Ammon's horn (tissue), 1 donor: Measurements from ENCODE around the gene ZNF445.
"Not testable (repeated sequence)": the region's sequence is repeated elsewhere in the genome, so short reads cannot be mapped to it uniquely, and the experiment has no call there.

Experiments used
- DNase-seq: peaks from one replicate; pipeline ENCODE4 v3.0.0-alpha.2; 2016; ENCODE audit warnings: low spot score

Gene ZNF445

DNA sequence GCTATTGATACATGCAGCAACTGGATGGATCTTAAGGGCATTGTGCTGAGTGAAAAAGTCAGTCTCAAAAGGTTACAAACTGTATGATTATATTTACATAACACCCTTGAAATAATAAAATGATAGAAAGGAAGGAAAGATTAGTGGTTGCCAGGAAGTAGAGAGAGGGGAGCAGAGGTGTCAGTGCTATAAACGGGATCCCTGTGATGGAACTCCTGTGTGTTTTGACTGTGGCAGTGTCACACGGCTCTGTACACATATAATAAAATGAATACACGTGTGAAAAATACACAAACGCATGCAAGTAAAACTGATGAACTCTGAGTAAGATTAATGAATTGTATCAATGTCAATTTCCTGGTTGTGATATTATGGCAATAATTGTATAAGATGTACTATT is 78.6 kb downstream of the ZNF445 start:
- no peak for DNase-seq

DNA sequence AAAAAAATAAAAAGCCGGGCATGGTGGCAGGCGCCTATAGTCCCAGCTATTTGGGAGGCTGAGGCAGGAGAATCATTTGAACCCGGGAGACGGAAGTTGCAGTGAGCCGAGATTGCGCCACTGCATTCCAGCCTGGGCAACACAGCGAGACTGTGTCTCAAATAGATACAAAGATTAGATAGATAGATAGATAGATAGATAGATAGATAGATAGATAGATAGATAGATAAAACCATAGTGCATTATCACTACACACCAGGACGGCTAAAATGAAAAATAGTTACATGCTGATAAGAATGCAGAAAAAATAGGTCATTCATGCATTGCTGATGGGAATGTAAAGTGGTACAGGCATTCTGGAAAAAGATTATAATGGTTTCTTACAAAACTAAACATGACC is 79.2 kb downstream of the ZNF445 start:
- not testable (repeated sequence) for DNase-seq

DNA sequence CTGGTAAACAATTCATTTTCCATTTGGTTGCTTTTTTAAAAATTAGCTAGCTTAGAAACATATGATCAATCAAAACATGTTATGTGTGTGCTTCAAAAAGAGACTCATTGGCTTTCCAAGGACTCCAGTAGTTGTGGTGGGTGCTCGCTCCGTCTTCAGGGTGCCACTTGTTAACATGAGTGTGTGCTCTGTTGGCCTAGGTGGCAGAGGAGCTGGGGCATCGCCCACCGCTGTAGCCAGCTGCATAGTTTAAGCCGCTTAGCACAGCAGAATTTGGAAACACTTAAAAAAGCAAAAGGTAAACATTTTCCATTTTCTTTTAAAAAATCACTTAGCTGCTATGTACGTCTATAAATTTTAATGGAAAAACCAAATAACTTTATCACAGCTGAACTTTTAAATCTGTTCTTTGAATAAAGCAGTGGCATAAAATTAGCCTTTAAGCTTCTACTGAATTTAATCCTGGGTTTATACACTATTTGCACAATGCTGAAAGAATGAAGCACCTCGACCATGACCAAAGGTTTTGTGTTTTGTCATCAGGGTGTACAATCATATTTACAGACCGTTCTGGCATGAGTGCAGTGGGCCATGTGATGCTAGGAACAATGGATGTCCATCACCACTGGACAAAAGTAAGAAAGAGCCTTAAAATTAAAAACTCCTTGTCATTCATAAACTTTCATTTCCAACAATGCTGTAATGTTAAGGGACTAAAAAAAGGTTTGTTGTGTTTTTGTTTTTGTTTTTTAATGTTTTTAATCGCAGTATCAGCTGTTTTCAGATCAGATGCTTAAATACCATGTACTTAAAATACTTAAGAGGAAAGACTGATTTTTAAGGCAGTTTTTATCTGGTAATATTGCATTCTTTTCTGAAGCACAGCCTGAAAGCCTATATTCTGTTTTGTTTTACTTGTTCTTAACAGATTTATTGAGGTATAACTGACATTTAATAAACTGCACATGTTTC is 81.0 kb downstream of the ZNF445 start:
- no peak for DNase-seq

DNA sequence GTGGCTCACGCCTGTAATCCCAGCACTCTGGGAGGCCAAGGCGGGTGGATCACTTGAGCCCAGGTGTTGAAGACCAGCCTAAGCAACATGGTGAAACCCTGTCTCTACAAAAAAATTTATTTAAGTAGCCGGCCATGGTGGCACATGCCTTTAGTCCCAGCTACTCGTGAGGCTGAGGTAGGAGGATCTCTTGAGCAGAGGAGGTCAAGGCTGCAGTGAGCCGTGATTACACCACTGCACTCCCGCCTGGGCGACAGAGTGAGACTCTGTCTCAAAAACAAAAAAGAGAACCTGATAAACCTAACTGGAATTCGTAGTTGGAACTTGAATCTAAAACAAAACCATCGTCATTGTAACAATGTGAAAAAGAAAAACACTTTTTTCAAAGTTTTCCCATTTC is 81.8 kb downstream of the ZNF445 start:
- DNase-seq: no peak

DNA sequence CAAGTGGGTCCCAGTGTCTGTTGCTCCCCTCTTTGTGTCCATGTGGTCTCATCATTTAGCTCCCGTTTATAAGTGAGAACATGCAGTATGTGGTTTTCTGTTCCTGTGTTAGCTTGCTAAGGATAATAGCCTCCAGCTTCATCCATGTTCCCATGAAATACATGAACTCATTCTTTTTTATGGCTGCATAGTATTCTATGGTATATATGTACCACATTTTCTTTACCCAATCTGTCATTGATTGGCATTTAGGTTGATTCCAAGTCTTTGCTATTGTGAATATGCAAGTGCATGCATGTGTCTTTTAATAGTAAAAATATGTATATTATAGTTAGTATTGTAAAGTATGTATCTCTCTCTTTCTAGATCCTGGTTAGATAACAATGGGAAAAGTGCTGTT is 85.0 kb downstream of the ZNF445 start:
- DNase-seq: no peak

DNA sequence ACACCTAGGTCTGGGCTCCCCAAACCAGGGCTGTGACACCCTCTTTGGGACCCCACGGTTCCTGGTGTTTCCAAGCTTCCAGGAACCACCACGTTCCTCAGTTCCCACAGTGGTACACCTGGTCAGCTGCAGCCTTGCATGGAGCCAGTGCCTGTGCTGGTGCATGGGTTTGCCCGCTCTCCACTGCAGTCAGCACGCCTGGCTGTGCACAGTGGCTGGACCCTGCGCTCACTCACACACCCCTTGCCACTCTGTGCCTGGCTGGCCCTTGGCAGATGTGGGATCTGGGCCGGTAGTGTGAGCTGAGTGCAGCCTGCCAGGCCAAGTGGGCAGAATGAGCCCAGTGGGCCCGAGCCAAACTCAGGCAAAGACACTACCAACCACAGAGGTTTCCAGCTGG is 90.1 kb downstream of the ZNF445 start:
- no peak for DNase-seq
